ENCODE results near the gene KCND1.

DNA sequence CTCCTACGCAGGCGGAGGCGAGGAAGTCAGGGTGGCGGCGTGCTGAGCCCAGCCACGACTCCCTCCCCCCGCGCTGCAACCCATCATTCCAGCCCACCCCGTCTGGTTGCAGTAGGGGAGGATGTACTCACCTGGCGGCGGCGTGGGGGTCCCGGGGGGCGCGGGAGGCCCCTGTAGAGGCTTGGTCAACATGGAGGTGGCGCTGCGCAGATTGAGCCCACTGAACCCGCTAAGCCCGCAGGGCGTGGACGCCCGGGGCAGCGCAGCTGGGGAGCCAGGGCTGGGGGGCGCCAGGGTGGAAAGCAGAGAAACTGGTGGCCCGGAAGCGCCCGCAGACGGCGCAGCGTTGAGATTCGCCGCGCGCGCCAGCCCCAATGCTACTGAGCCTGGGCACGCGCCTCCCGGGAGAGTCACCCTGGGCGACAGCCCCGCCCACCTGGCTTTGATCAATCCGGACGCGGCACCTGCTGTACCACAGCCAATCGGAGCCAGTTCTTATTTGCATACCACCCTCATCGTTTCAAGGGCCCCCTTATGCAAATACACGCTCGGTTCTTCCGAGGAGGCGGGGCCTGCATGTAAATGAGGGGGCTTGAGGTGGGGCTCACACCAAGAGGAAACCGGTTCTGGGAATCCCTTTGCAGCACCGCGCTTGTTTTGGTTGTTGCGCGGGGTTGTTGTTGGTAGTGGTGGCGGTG is 52.9 kb downstream of the KCND1 start, which contains the start of gene PIM2:
- peak; percentile 94 for TF ChIP-seq POLR2A (IDR thresholded peaks at IDR 0.05; ENCODE audit: low read length)
- no peak for TF ChIP-seq GATA1 (IDR thresholded peaks at IDR 0.05; ENCODE audit: low read depth, low read length)
